PC-9 (cell line): Measurements from ENCODE around the gene ERC2. TPM values are rescaled to one million over a fixed set of nuclear protein-coding genes. Genes with fewer than 3 reads are reported as not detected.

Experiments
- BruUV-seq: library from RNA; stranded (reverse); fragments of 400-500 nt; replicated peaks from 2 replicates; lab custom pipeline; 2021; lab: Mats Ljungman, UMichigan
- CTCF ChIA-PET: fragments of 300-600 bp; sonication (Branson Sonifier 250); formaldehyde crosslinking; loops from one replicate; lab custom pipeline; 2022; ENCODE audit warnings: antibody characterized with exemption; lab: Charles Lee
- POLR2A ChIA-PET: fragments of 300-600 bp; sonication (Branson Sonifier 250); formaldehyde crosslinking; loops from one replicate; lab custom pipeline; 2022; ENCODE audit warnings: antibody characterized with exemption; ENCODE audit not compliant: unreplicated experiment; lab: Charles Lee
- DNase-seq, 2 experiments: peaks; one replicate each; pipeline versions ENCODE4 v3.0.0 to v3.0.0-alpha.2; 2015 to 2022; ENCODE audit warnings: mixed read lengths in 1 of 2
- H2AFZ ChIP-seq: fragments of 200-600 bp; sonication (generic); 2 replicates; pipeline ENCODE4 v1.8.1; 2017; ENCODE audit warnings: antibody characterized with exemption
- H3F3A ChIP-seq: fragments of 200-600 bp; sonication (generic); 2 replicates; pipeline ENCODE4 v1.8.1; 2017; ENCODE audit warnings: antibody characterized with exemption, mild to moderate bottlenecking, low read depth; ENCODE audit not compliant: insufficient read depth
- H3K27ac ChIP-seq: fragments of 200-600 bp; sonication (generic); 2 replicates; pipeline ENCODE4 v1.6.1; 2016; ENCODE audit warnings: mixed run types
- H3K27me3 ChIP-seq: fragments of 200-600 bp; sonication (generic); 2 replicates; pipeline ENCODE4 v1.6.1; 2016; ENCODE audit warnings: low read depth, mixed run types; ENCODE audit not compliant: insufficient read depth
- H3K36me3 ChIP-seq: fragments of 200-600 bp; sonication (generic); 2 replicates; pipeline ENCODE4 v1.6.1; 2016; ENCODE audit warnings: low read depth, mixed run types
- H3K4me1 ChIP-seq: fragments of 200-600 bp; sonication (generic); replicated peaks from 2 replicates; pipeline ENCODE4 v1.6.1; 2016; ENCODE audit warnings: mixed run types; ENCODE audit not compliant: insufficient read depth
- H3K4me2 ChIP-seq: fragments of 200-600 bp; sonication (generic); 2 replicates; pipeline ENCODE4 v1.6.1; 2017; ENCODE audit warnings: mixed run types
- H3K4me3 ChIP-seq: fragments of 200-600 bp; sonication (generic); 2 replicates; pipeline ENCODE4 v1.6.1; 2016; ENCODE audit warnings: mixed run types
- H3K79me2 ChIP-seq: fragments of 200-600 bp; sonication (generic); 2 replicates; pipeline ENCODE4 v1.6.1; 2017; ENCODE audit warnings: low read depth, mixed run types
- H3K9me2 ChIP-seq: fragments of 200-600 bp; sonication (generic); 2 replicates; pipeline ENCODE4 v1.8.1; 2017; ENCODE audit warnings: mild to moderate bottlenecking; ENCODE audit not compliant: insufficient read depth
- H3K9me3 ChIP-seq: fragments of 200-600 bp; sonication (generic); 2 replicates; pipeline ENCODE4 v1.8.1; 2016; ENCODE audit warnings: low read depth; ENCODE audit not compliant: insufficient read depth
- H4K20me1 ChIP-seq: fragments of 200-600 bp; sonication (generic); 2 replicates; pipeline ENCODE4 v1.8.1; 2017; ENCODE audit not compliant: insufficient read depth
- EZH2 ChIP-seq: fragments of 200-600 bp; sonication (generic); IDR thresholded peaks from 2 replicates; pipeline ENCODE4 v1.8.0; 2017; ENCODE audit warnings: antibody characterized with exemption, low read depth
- intact Hi-C: fragments of 100-400 bp; cut with micrococcal nuclease; formaldehyde crosslinking; loops from one replicate; pipeline ENCODE4 v1.10.0; 2022; ENCODE audit not compliant: unreplicated experiment
- total RNA-seq: library from RNA; stranded (reverse); gene quantifications from 2 replicates; pipeline ENCODE4 v1.2.3, GENCODE V29; 2021
- TF ChIP-seq, protein P1 (sequence below): fragments of 200-600 bp; sonication (generic); conservative IDR thresholded peaks from 2 replicates; pipeline ENCODE4 v1.6.1; 2017; ENCODE audit warnings: mixed run types, antibody characterized with exemption, mild to moderate bottlenecking, moderate library complexity

ERC2 gene
- total RNA-seq, 1 experiment from 2014 or later, result 1.4 TPM

GRCh38 chr3:55779543-55779942, 688.7 kb downstream of the ERC2 start:
- POLR2A ChIA-PET, result no interaction called here
- no peak for TF ChIP-seq EZH2
- TF ChIP-seq, protein P1, sequence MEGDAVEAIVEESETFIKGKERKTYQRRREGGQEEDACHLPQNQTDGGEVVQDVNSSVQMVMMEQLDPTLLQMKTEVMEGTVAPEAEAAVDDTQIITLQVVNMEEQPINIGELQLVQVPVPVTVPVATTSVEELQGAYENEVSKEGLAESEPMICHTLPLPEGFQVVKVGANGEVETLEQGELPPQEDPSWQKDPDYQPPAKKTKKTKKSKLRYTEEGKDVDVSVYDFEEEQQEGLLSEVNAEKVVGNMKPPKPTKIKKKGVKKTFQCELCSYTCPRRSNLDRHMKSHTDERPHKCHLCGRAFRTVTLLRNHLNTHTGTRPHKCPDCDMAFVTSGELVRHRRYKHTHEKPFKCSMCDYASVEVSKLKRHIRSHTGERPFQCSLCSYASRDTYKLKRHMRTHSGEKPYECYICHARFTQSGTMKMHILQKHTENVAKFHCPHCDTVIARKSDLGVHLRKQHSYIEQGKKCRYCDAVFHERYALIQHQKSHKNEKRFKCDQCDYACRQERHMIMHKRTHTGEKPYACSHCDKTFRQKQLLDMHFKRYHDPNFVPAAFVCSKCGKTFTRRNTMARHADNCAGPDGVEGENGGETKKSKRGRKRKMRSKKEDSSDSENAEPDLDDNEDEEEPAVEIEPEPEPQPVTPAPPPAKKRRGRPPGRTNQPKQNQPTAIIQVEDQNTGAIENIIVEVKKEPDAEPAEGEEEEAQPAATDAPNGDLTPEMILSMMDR, result no peak
- Histone ChIP-seq H4K20me1 (no peaks in the 10 kb centered on the region), H2AFZ (no peak overlapping the region), H3K36me3 (no peaks in the 10 kb centered on the region), H3K4me2 (no peak overlapping the region), H3K9me2 (no peaks in the 10 kb centered on the region), H3K27me3 (no peaks in the 10 kb centered on the region), H3K79me2 (no peaks in the 10 kb centered on the region), H3K4me1 (no peaks in the 10 kb centered on the region), H3F3A (no peaks in the 10 kb centered on the region), H3K4me3 (no peak overlapping the region), H3K27ac (no peak overlapping the region), H3K9me3 (no peaks in the 10 kb centered on the region)
- intact Hi-C loops, result no loop called here
- BruUV-seq, result no TSS peak
- CTCF ChIA-PET, result no interaction called here
- no peak for DNase-seq

DNA sequence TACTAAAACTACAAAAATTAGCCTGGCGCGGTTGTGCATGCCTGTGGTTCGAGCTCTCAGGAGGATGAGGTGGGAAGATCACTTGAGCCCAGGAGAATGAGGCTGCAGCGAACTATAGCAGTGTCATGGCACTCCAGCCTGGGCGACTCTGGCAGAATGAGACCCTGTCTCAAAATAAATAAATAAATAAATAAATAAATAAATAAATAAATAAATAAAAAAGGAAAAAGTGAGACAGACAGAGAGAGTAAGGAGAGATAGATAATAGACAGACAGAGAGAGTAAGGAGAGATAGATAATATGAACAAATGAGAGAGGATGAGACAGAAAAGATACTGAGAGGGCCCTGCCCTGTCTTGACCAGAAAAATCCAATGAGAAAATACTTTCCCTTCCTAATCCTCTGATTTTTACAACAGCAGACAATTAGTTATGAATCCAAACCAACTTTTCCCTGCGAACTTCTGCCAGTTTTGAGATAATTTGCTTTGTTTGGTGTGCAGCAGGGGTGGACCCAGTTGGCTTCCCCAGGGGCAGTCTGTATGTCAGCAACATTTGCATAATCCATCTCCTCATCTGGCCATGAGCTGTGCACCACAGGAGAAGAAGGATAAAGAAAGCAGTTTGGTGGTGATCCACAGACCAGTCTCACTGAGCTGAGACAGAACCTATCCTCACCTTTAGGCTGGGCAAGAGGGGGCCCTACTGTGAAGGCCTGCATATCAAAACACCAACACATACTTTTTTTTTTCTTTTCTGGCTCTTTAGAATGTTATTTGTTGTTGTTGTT, 692.7 kb downstream of the ERC2 start:
- BruUV-seq, result no TSS peak
- TF ChIP-seq EZH2, result no peak

DNA sequence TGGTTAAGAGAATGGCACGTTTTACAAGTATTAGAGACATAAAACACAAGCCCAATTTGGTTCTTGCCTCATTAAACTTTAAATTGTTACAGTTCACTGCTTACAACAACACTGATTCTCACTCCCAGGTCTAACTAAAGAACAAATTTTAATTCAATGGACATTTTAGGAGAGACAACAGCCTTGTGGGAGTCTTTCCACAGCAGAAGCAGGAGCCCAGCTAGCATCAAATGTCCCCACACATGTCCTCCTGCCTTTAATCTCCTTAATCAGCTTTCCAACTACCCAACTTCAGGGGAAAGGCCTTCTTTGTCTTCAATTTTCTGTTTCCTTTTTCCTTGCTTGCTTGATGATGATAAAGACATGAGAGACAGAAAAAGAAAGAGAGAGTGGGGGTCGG, 693.4 kb downstream of the ERC2 start:
- CTCF ChIA-PET, result no interaction called here
- BruUV-seq, result no TSS peak
- TF ChIP-seq, protein P1, result no peak

More for the DNA sequence above, 692.7 kb downstream of the ERC2 start:
- no peaks in the 10 kb centered on the region for H4K20me1 ChIP-seq
- H3K9me2 ChIP-seq, result no peaks in the 10 kb centered on the region
- H3K27ac ChIP-seq, result no peak overlapping the region
- DNase-seq, result no peak
- H3K79me2 ChIP-seq, result no peaks in the 10 kb centered on the region
- intact Hi-C loops, result no loop called here
- H3F3A ChIP-seq, result no peaks in the 10 kb centered on the region
- no peaks in the 10 kb centered on the region for H3K4me1 ChIP-seq
- no peak overlapping the region for H3K4me3 ChIP-seq
- no peaks in the 10 kb centered on the region for H3K27me3 ChIP-seq
- no peaks in the 10 kb centered on the region for H3K9me3 ChIP-seq
- no peak overlapping the region for H2AFZ ChIP-seq
- ChIA-PET CTCF (no interaction called here), POLR2A (no interaction called here)
- H3K36me3 ChIP-seq, result no peaks in the 10 kb centered on the region
- H3K4me2 ChIP-seq, result no peak overlapping the region

GRCh38 chr3:55771503-55771902, 696.8 kb downstream of the ERC2 start:
- no peaks in the 10 kb centered on the region for H3K9me2 ChIP-seq
- H3K4me3 ChIP-seq, result no peak overlapping the region
- H3K36me3 ChIP-seq, result no peaks in the 10 kb centered on the region
- H3K4me2 ChIP-seq, result no peak overlapping the region
- no peaks in the 10 kb centered on the region for H3K4me1 ChIP-seq
- DNase-seq, result no peak
- POLR2A ChIA-PET, result no interaction called here
- H3F3A ChIP-seq, result no peaks in the 10 kb centered on the region
- no peak overlapping the region for H2AFZ ChIP-seq
- no peaks in the 10 kb centered on the region for H3K79me2 ChIP-seq
- TF ChIP-seq, protein P1, result no peak
- TF ChIP-seq EZH2, result no peak
- BruUV-seq, result no TSS peak
- no peaks in the 10 kb centered on the region for H3K9me3 ChIP-seq
- H3K27me3 ChIP-seq, result no peaks in the 10 kb centered on the region
- intact Hi-C loops, result no loop called here
- H3K27ac ChIP-seq, result no peak overlapping the region
- no peaks in the 10 kb centered on the region for H4K20me1 ChIP-seq
- CTCF ChIA-PET, result no interaction called here

More for the DNA sequence above, 693.4 kb downstream of the ERC2 start:
- Histone ChIP-seq H3K9me3 (no peaks in the 10 kb centered on the region), H4K20me1 (no peaks in the 10 kb centered on the region), H3K4me3 (no peak overlapping the region), H3K4me1 (no peaks in the 10 kb centered on the region), H3K4me2 (no peak overlapping the region), H3K27me3 (no peaks in the 10 kb centered on the region), H3K27ac (no peak overlapping the region), H3K9me2 (no peaks in the 10 kb centered on the region), H3K79me2 (no peaks in the 10 kb centered on the region), H3K36me3 (no peaks in the 10 kb centered on the region), H3F3A (no peaks in the 10 kb centered on the region), H2AFZ (no peak overlapping the region)
- intact Hi-C loops, result no loop called here
- no peak for DNase-seq
- POLR2A ChIA-PET, result no interaction called here
